Ishikawa (cell line): ENCODE results near the gene GLP2R.

Experiments used
- CEBPB ChIP-seq: IDR thresholded peaks from 2 replicates; pipeline ENCODE4 v1.6.1; 2012
- CREB1 ChIP-seq: IDR thresholded peaks from 2 replicates; pipeline ENCODE4 v1.6.1; 2012; ENCODE audit warnings: low read depth
- EGR1 ChIP-seq: IDR thresholded peaks from 2 replicates; pipeline ENCODE4 v1.6.1; 2012
- EP300 ChIP-seq: IDR thresholded peaks from 2 replicates; pipeline ENCODE4 v1.6.1; 2012; ENCODE audit warnings: borderline replicate concordance
- FOXM1 ChIP-seq: IDR thresholded peaks from 2 replicates; pipeline ENCODE4 v1.6.1; 2012; ENCODE audit warnings: low read depth, borderline replicate concordance
- NFIC ChIP-seq: IDR thresholded peaks from 2 replicates; pipeline ENCODE4 v1.6.1; 2012
- RAD21 ChIP-seq: IDR thresholded peaks from 2 replicates; pipeline ENCODE4 v1.6.1; 2012; ENCODE audit warnings: low read depth
- TAF1 ChIP-seq: IDR thresholded peaks from 2 replicates; pipeline ENCODE4 v1.6.1; 2012; ENCODE audit warnings: low read depth, mild to moderate bottlenecking
- TCF12 ChIP-seq: IDR thresholded peaks from 2 replicates; pipeline ENCODE4 v1.6.1; 2012; ENCODE audit warnings: low read depth
- TEAD4 ChIP-seq: IDR thresholded peaks from 2 replicates; pipeline ENCODE4 v1.6.1; 2012
- YY1 ChIP-seq: IDR thresholded peaks from 2 replicates; pipeline ENCODE4 v1.6.1; 2012; ENCODE audit warnings: low read depth
- ZBTB7A ChIP-seq: IDR thresholded peaks from 2 replicates; pipeline ENCODE4 v1.6.1; 2012; ENCODE audit warnings: low read depth
- TF ChIP-seq, protein P1 (sequence below): IDR thresholded peaks from 2 replicates; pipeline ENCODE4 v1.6.1; 2012
- TF ChIP-seq, protein P2 (sequence below): IDR thresholded peaks from 2 replicates; pipeline ENCODE4 v1.6.1; 2012
- TF ChIP-seq, protein P3 (sequence below): IDR thresholded peaks from 2 replicates; pipeline ENCODE4 v1.6.1; 2012; ENCODE audit warnings: low read depth, mild to moderate bottlenecking

Gene GLP2R

DNA sequence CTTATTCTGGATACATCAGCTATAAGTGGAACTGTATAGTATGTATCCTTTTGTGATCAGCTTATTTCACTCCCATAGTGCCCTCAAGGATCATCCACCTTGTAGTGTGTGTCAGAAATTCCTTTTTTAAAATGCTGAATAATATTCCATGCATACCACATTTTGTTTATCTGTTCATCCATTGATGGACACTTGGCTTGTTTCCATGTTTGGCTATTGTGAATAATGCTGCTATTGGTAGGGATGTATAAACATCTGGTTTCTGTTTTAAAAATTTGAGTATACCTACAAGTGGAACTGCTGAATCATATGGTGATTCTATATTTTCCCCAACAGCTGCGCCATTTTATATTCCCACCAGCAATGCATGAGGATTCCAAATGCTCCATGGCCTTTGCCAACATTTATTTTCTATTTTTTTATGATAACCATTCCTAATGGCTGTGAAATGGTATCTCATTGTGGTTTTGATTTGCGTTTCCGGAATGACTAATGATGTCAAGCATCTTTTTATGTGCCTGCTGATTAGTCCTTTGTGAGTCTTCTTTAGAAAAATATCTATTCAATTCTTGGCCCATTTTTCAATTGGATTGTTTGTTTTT is 67.8 kb downstream of the GLP2R start:
- TF ChIP-seq, protein P1, sequence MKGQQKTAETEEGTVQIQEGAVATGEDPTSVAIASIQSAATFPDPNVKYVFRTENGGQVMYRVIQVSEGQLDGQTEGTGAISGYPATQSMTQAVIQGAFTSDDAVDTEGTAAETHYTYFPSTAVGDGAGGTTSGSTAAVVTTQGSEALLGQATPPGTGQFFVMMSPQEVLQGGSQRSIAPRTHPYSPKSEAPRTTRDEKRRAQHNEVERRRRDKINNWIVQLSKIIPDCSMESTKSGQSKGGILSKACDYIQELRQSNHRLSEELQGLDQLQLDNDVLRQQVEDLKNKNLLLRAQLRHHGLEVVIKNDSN, result no peak
- TF ChIP-seq TAF1 (no peak), TEAD4 (no peak), RAD21 (no peak), EP300 (no peak), CREB1 (no peak), ZBTB7A (no peak), YY1 (no peak), FOXM1 (no peak), CEBPB (no peak), NFIC (no peak), TCF12 (no peak), EGR1 (no peak)
- TF ChIP-seq, protein P2, sequence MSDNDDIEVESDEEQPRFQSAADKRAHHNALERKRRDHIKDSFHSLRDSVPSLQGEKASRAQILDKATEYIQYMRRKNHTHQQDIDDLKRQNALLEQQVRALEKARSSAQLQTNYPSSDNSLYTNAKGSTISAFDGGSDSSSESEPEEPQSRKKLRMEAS, result no peak
- TF ChIP-seq, protein P3, sequence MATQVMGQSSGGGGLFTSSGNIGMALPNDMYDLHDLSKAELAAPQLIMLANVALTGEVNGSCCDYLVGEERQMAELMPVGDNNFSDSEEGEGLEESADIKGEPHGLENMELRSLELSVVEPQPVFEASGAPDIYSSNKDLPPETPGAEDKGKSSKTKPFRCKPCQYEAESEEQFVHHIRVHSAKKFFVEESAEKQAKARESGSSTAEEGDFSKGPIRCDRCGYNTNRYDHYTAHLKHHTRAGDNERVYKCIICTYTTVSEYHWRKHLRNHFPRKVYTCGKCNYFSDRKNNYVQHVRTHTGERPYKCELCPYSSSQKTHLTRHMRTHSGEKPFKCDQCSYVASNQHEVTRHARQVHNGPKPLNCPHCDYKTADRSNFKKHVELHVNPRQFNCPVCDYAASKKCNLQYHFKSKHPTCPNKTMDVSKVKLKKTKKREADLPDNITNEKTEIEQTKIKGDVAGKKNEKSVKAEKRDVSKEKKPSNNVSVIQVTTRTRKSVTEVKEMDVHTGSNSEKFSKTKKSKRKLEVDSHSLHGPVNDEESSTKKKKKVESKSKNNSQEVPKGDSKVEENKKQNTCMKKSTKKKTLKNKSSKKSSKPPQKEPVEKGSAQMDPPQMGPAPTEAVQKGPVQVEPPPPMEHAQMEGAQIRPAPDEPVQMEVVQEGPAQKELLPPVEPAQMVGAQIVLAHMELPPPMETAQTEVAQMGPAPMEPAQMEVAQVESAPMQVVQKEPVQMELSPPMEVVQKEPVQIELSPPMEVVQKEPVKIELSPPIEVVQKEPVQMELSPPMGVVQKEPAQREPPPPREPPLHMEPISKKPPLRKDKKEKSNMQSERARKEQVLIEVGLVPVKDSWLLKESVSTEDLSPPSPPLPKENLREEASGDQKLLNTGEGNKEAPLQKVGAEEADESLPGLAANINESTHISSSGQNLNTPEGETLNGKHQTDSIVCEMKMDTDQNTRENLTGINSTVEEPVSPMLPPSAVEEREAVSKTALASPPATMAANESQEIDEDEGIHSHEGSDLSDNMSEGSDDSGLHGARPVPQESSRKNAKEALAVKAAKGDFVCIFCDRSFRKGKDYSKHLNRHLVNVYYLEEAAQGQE, result no peak

DNA sequence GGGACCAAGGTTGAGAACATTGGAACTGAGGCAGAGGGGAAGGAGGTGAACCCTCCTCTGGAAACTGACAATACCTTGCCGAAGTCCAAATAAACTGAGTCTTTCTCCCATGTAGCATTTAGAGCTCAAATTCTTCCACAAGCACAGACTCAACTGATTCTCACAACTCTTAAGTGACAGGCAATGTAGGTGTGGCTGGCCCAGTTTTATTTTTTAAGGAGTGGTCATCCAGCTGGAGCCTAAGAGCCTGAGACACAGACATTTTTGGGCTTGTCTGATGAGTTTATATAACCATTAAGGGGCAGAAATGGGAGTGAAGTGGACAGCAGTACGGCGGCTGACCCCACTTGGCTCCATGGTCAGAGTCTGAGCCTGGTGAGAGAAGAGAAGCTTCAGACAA is 68.5 kb downstream of the GLP2R start:
- TF ChIP-seq CREB1 (no peak), YY1 (no peak), RAD21 (no peak), CEBPB (no peak), ZBTB7A (no peak), FOXM1 (no peak), TEAD4 (no peak), TCF12 (no peak), EP300 (no peak), EGR1 (no peak)
- TF ChIP-seq, protein P2, result no peak
- TF ChIP-seq, protein P1, result no peak

DNA sequence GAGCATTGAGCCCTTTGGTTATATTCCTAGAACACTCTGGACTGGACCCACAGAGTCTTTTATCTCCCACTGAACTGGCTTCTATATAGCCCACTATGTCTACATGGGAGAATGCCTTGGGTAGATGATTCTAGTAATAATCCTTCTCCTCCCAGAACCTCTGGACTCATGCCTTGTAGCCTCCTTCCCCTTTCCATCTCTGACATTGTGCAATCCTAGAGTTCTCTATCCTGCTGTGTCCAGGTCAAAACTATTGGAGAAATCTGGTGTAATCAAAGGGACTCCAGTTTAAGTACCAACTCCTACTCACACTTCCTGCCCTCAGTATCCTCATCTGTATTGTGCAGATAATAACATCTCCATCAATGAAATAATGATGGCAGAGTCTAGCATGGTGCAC is 70.2 kb downstream of the GLP2R start:
- no peak for TF ChIP-seq TAF1
- no peak for TF ChIP-seq TEAD4
- no peak for TF ChIP-seq EGR1
- no peak for TF ChIP-seq TCF12
- TF ChIP-seq YY1, result no peak
- TF ChIP-seq, protein P3, result no peak

DNA sequence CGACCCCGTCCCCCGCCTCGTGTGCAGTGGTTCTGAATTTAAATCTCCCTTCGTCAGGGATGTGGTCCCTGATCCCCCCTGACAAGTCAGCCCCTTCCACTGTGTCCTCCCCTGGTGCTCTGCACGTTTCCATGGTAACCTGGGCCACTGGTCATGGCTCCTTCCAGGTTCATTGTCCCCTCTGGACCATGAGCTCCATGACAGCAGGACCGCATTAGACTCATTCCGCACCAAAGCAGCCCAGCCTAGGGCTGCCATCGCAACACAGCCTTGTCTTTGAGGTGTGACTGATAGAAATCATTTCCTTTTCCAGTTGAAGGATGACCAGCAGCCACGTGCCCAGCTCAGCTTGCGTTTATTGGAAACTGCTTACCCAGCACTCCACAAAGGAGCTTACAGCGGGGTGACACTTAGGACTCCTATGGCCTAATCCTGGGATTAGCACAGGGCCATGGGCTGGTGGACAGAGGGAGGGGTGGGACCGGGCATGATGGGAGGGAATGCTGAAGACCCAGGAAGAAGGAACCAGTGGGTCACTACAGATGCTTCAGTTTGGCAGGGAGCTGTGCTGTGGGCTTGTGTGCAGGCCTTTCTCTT is 71.7 kb downstream of the GLP2R start:
- TF ChIP-seq YY1, result no peak
- no peak for TF ChIP-seq EP300

DNA sequence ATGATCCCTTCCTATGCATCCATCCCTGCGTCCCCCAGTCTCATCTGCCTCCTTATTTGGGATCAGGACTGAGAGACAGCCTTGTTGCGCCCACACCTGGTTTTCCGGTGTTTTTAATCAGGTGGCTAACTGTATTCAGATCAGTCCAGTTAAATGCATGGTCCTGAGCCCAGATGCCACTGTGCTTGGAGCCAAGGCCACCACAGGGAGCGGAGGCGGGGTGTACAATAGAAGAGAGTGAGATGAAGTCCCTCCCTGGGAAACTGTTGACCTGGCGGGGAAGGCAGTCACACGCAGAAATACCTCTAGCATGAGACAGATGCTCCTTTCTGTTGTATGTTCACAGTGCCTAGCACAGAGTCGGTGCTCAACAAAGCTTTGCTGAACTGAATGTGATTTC is 73.1 kb downstream of the GLP2R start:
- TF ChIP-seq FOXM1 (no peak), NFIC (no peak), ZBTB7A (no peak), YY1 (no peak), RAD21 (no peak), CREB1 (no peak)
- TF ChIP-seq, protein P2, result no peak

DNA sequence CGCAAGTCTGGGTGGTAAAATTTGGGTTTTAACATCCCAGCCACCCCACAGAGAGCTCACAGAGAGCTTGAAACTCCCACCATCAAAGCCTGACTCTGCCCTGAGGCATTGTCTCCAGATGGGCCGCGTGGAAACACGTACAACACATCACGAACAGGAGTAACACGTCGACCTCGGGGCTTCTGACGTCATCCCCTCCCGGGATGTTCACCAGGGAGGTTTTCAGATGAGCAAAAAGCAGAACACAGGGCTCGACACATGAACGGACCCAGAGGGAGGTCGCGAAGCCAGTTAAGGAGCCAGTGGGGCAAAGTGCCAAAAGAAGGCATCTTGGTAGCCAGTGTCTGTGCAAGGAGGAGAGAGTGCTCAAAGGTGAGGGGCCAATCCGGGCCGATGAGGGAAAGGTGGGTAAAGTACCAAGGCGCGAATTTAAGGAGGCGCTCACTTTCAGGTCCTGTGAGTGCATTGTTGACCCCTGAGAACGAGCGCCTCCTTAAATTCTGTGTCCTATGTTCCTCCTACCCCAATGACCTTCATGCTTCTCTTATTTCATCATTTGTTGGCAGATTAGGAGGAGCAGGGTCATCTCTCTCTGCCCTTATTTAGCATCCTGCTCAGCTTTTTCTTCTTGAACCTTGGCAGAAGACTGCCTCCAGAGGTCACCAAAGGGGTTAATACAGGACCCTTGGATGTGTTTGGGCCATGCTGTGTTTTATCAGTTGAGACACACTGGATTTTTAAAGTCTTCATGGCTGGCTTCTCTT is 73.7 kb downstream of the GLP2R start:
- no peak for TF ChIP-seq EP300
- TF ChIP-seq ZBTB7A, result no peak
